ENCODE measurements around the gene SHB.

SHB gene, protein sequence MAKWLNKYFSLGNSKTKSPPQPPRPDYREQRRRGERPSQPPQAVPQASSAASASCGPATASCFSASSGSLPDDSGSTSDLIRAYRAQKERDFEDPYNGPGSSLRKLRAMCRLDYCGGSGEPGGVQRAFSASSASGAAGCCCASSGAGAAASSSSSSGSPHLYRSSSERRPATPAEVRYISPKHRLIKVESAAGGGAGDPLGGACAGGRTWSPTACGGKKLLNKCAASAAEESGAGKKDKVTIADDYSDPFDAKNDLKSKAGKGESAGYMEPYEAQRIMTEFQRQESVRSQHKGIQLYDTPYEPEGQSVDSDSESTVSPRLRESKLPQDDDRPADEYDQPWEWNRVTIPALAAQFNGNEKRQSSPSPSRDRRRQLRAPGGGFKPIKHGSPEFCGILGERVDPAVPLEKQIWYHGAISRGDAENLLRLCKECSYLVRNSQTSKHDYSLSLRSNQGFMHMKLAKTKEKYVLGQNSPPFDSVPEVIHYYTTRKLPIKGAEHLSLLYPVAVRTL

DNA sequence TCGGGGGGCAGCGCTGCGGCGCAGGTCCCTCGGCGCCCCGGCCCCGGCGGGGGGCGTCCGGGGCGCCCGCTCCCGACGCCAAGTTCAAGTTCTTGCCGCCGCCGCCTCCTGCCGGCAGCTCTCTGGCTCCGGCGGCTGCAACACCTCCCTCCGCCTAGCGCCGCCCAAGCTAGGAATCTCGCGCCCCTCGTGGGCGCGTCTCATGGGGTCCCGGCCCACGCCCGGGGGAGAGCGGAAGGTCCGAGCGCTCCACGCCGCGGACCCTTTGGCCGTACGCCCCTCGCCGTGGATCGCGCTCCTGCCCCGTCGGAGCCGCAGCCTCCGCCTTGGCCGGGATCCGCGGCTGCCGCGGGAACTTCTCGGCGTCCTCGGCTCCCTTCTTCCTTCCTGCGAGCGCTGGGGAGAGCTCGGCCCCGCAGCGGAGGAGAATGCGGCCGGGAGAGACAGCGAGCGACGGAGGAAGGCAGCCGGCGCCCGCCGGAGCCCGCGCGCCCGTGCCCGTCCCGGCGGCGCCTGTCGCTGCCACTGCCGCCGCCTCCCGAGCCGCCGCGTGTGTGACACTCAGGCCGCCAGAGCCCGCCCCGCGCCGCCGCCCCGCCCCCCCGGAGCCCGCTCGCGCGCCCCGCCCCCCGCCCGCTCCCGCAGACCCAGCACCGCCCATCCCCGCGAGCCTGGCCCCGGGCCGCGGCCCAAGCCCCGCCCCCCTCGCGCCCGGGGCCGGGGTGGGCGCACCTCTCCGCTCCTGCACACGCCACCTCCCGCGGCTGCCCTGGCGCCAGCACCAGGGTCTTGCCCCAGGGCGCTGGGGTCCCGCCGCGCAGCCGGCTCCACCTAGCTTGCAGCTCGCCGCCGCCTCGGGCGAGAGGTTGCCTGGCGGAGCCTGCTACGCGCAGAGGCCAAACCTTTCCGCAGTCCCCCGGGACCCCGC, at the start of gene SHB:
Gene SHB, minus strand, starts transcription at position 527 of the 928 bp plus-strand sequence. CDS start 582 bp downstream, outside the sequence.
- peak within 1 kb of the TSS; percentile 93 for H3K27ac ChIP-seq

GRCh38 chr9:38117651-38118050, 48.6 kb upstream of the SHB start:
- TF ChIP-seq, protein P1, sequence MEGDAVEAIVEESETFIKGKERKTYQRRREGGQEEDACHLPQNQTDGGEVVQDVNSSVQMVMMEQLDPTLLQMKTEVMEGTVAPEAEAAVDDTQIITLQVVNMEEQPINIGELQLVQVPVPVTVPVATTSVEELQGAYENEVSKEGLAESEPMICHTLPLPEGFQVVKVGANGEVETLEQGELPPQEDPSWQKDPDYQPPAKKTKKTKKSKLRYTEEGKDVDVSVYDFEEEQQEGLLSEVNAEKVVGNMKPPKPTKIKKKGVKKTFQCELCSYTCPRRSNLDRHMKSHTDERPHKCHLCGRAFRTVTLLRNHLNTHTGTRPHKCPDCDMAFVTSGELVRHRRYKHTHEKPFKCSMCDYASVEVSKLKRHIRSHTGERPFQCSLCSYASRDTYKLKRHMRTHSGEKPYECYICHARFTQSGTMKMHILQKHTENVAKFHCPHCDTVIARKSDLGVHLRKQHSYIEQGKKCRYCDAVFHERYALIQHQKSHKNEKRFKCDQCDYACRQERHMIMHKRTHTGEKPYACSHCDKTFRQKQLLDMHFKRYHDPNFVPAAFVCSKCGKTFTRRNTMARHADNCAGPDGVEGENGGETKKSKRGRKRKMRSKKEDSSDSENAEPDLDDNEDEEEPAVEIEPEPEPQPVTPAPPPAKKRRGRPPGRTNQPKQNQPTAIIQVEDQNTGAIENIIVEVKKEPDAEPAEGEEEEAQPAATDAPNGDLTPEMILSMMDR (IDR thresholded peaks at IDR 0.05): no peak
- no peak for TF ChIP-seq ZFX (IDR thresholded peaks at IDR 0.05; ENCODE audit: borderline replicate concordance)
- no peak overlapping the region for H3K27ac ChIP-seq

More for the DNA sequence above, at the start of gene SHB:
- TF ChIP-seq ZFX (IDR thresholded peaks at IDR 0.05; ENCODE audit: borderline replicate concordance): no peak
- TF ChIP-seq, protein P1 (IDR thresholded peaks at IDR 0.05): peak; percentile 65

GRCh38 chr9:38114905-38115304, 45.9 kb upstream of the SHB start:
- H3K27ac ChIP-seq: no peak overlapping the region
- TF ChIP-seq ZFX (IDR thresholded peaks at IDR 0.05; ENCODE audit: borderline replicate concordance): no peak
- TF ChIP-seq, protein P1 (IDR thresholded peaks at IDR 0.05): no peak

DNA sequence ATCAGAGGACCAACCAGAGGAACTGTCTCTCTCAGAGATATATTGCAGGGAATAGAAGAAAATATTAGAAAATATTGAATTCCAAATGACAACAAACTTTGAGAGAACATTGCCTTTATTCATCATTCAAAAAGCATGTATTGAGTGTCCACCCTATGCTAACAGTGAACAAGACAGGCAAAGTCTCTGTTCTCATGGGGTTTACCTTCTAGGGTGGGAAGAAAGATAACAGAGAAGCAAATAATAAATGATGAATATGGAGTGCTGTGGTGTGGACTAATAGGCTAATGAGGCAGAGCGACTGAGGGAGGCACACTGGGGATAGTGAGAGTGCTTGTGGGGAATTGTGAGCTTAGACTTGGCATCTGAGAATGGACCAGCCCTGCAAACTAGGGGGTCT, 43.4 kb upstream of the SHB start:
- H3K27ac ChIP-seq: no peak overlapping the region
- no peak for TF ChIP-seq ZFX (IDR thresholded peaks at IDR 0.05; ENCODE audit: borderline replicate concordance)
- TF ChIP-seq, protein P1 (IDR thresholded peaks at IDR 0.05): no peak

DNA sequence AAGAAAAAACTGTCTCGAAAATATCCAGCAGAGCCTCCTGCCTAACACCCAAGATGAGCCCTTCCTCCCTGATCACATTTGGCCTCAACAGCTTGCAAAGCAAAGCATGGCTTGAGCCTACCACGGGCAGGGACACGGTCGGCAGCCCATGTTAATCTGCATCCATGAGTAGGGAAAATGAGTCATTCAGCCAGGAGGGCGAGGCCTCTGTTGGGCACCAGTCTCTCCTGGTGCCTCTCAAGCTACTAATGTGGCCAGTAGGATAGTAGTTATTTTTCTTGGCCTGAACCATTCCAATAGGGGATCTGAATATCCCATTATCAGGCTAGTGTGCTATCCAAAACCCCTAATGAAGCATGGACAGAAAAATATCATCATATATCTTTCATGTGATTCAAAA, 43.0 kb upstream of the SHB start:
- H3K27ac ChIP-seq: no peak overlapping the region
- no peak for TF ChIP-seq ZFX (IDR thresholded peaks at IDR 0.05; ENCODE audit: borderline replicate concordance)
- TF ChIP-seq, protein P1 (IDR thresholded peaks at IDR 0.05): no peak

- no peak for TF ChIP-seq ZFX (IDR thresholded peaks at IDR 0.05; ENCODE audit: borderline replicate concordance)
- TF ChIP-seq, protein P1 (IDR thresholded peaks at IDR 0.05): no peak
- H3K27ac ChIP-seq: no peak overlapping the region
These were observed 41.4 kb upstream of the SHB start for GRCh38 chr9:38110476-38110875.

Data from 22Rv1 (cell line).